Measurements from ENCODE around the gene EPB42.

DNA sequence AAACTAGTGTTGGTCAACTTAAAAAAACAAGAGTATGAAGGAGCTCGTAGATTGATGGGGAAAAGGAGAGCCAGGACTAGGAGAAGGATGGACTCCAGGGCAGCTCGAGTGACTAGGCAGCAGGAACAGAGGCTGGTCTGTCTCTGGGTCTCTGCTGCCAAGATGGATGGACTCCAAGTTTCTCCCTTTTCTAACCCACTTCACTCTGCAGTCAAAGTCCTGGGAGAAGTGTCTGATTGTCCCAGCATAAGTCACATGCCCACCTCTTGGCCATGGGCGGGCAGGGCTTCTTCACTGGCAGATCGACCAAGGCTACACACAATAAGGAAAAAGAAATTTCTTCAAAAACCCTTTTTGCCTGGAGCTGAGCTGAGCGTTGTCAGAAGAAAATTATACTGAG lies 9.2 kb upstream of the EPB42 start:
- TF ChIP-seq ZNF317 (CRISPR knock-in tag; IDR thresholded peaks at IDR 0.05; ENCODE audit: borderline replicate concordance, low read depth) (no peak), ZNF138 (CRISPR knock-in tag; conservative IDR thresholded peaks at IDR 0.05) (no peak), NFYB (CRISPR knock-in tag; conservative IDR thresholded peaks at IDR 0.05; ENCODE audit: low read depth) (no peak), FOXJ3 (CRISPR knock-in tag; IDR thresholded peaks at IDR 0.05; ENCODE audit: borderline replicate concordance) (no peak), ZNF423 (CRISPR knock-in tag; IDR thresholded peaks at IDR 0.05) (no peak), GABPB1 (CRISPR knock-in tag; IDR thresholded peaks at IDR 0.05) (no peak)
- TF ChIP-seq, protein P1, sequence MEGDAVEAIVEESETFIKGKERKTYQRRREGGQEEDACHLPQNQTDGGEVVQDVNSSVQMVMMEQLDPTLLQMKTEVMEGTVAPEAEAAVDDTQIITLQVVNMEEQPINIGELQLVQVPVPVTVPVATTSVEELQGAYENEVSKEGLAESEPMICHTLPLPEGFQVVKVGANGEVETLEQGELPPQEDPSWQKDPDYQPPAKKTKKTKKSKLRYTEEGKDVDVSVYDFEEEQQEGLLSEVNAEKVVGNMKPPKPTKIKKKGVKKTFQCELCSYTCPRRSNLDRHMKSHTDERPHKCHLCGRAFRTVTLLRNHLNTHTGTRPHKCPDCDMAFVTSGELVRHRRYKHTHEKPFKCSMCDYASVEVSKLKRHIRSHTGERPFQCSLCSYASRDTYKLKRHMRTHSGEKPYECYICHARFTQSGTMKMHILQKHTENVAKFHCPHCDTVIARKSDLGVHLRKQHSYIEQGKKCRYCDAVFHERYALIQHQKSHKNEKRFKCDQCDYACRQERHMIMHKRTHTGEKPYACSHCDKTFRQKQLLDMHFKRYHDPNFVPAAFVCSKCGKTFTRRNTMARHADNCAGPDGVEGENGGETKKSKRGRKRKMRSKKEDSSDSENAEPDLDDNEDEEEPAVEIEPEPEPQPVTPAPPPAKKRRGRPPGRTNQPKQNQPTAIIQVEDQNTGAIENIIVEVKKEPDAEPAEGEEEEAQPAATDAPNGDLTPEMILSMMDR (IDR thresholded peaks at IDR 0.05), result no peak
- TF ChIP-seq, protein P2, sequence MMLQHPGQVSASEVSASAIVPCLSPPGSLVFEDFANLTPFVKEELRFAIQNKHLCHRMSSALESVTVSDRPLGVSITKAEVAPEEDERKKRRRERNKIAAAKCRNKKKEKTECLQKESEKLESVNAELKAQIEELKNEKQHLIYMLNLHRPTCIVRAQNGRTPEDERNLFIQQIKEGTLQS (CRISPR knock-in tag; conservative IDR thresholded peaks at IDR 0.05), result no peak
- TF ChIP-seq, protein P3, sequence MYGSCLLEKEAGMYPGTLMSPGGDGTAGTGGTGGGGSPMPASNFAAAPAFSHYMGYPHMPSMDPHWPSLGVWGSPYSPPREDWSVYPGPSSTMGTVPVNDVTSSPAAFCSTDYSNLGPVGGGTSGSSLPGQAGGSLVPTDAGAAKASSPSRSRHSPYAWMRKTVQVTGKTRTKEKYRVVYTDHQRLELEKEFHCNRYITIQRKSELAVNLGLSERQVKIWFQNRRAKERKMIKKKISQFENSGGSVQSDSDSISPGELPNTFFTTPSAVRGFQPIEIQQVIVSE (CRISPR knock-in tag; IDR thresholded peaks at IDR 0.05; ENCODE audit: borderline replicate concordance), result no peak
